ENCODE data around the gene NUDCD3. TPM values are rescaled to one million over a fixed set of nuclear protein-coding genes. Genes with fewer than 3 reads are reported as not detected.

NUDCD3 gene
- total RNA-seq, 1 experiment from 2014 or later: 57.6 TPM

- Histone ChIP-seq H3K4me1 (0 out of 2 replicates have a peak, but pooled peaks cover 7% of the 10 kb centered on the region), H3K36me3 (peaks cover 57% of the 10 kb centered on the region), H3K4me3 (no peak overlapping the region), H3K27me3 (no peaks in the 10 kb centered on the region), H3K9me3 (replicated peaks) (no peaks in the 10 kb centered on the region), H3K27ac (no peak overlapping the region)
- DNase-seq: no peak
Observed at GRCh38 chr7:44476313-44476712, 14.1 kb downstream of the NUDCD3 start.

GRCh38 chr7:44473295-44473694, 17.2 kb downstream of the NUDCD3 start:
- Histone ChIP-seq H3K4me3 (no peak overlapping the region), H3K27me3 (no peaks in the 10 kb centered on the region), H3K4me1 (peaks cover 16% of the 10 kb centered on the region), H3K9me3 (replicated peaks) (no peaks in the 10 kb centered on the region), H3K36me3 (peaks cover 48% of the 10 kb centered on the region), H3K27ac (no peak overlapping the region)
- no peak for DNase-seq

- H3K27ac ChIP-seq: no peak overlapping the region
- H3K27me3 ChIP-seq: no peaks in the 10 kb centered on the region
- peaks cover 46% of the 10 kb centered on the region for H3K36me3 ChIP-seq
- peaks cover 16% of the 10 kb centered on the region for H3K4me1 ChIP-seq
- no peak for DNase-seq
- H3K4me3 ChIP-seq: no peak overlapping the region
- H3K9me3 ChIP-seq (replicated peaks): no peaks in the 10 kb centered on the region
Observed at GRCh38 chr7:44472843-44473242, 17.6 kb downstream of the NUDCD3 start.

GRCh38 chr7:44471850-44472249, 18.6 kb downstream of the NUDCD3 start:
- Histone ChIP-seq H3K4me3 (no peak overlapping the region), H3K27ac (no peak overlapping the region), H3K36me3 (peaks cover 51% of the 10 kb centered on the region), H3K9me3 (replicated peaks) (no peaks in the 10 kb centered on the region), H3K4me1 (peaks cover 16% of the 10 kb centered on the region), H3K27me3 (no peaks in the 10 kb centered on the region)
- DNase-seq: no peak

GRCh38 chr7:44471436-44471835, 19.0 kb downstream of the NUDCD3 start:
- DNase-seq: no peak
- Histone ChIP-seq H3K36me3 (peaks cover 48% of the 10 kb centered on the region), H3K9me3 (replicated peaks) (no peaks in the 10 kb centered on the region), H3K27me3 (no peaks in the 10 kb centered on the region), H3K27ac (no peak overlapping the region), H3K4me3 (no peak overlapping the region), H3K4me1 (peaks cover 16% of the 10 kb centered on the region)

GRCh38 chr7:44470628-44471245, 19.7 kb downstream of the NUDCD3 start:
- DNase-seq: no peak
- H3K36me3 ChIP-seq: peaks cover 42% of the 10 kb centered on the region
- H3K9me3 ChIP-seq (replicated peaks): no peaks in the 10 kb centered on the region
- H3K27ac ChIP-seq: no peak overlapping the region
- H3K4me1 ChIP-seq: peaks cover 16% of the 10 kb centered on the region
- no peak overlapping the region for H3K4me3 ChIP-seq
- H3K27me3 ChIP-seq: no peaks in the 10 kb centered on the region

GRCh38 chr7:44470135-44470479, 20.4 kb downstream of the NUDCD3 start:
- H3K27ac ChIP-seq: no peak overlapping the region
- peak in 1 of 2 experiments; percentile 36 for DNase-seq

GRCh38 chr7:44469461-44470134, 20.9 kb downstream of the NUDCD3 start:
- Histone ChIP-seq H3K27ac (no peak overlapping the region), H3K36me3 (peaks cover 39% of the 10 kb centered on the region), H3K9me3 (replicated peaks) (no peaks in the 10 kb centered on the region), H3K4me3 (no peak overlapping the region), H3K27me3 (no peaks in the 10 kb centered on the region), H3K4me1 (peaks cover 16% of the 10 kb centered on the region)
- no peak for DNase-seq

More at GRCh38 chr7:44470135-44470479, 20.4 kb downstream of the NUDCD3 start:
- Histone ChIP-seq H3K4me1 (peaks cover 16% of the 10 kb centered on the region), H3K4me3 (no peak overlapping the region), H3K36me3 (peaks cover 40% of the 10 kb centered on the region), H3K9me3 (replicated peaks) (no peaks in the 10 kb centered on the region), H3K27me3 (no peaks in the 10 kb centered on the region)

- Histone ChIP-seq H3K36me3 (peaks cover 29% of the 10 kb centered on the region), H3K9me3 (replicated peaks) (no peaks in the 10 kb centered on the region), H3K27me3 (no peaks in the 10 kb centered on the region), H3K4me1 (peaks cover 9% of the 10 kb centered on the region), H3K27ac (no peak overlapping the region), H3K4me3 (no peak overlapping the region)
- DNase-seq: no peak
Observed at GRCh38 chr7:44467217-44467548, 23.3 kb downstream of the NUDCD3 start.

GRCh38 chr7:44466300-44467216, 23.9 kb downstream of the NUDCD3 start:
- Histone ChIP-seq H3K36me3 (peaks cover 25% of the 10 kb centered on the region), H3K27ac (no peak overlapping the region), H3K4me1 (peaks cover 9% of the 10 kb centered on the region), H3K4me3 (no peak overlapping the region), H3K27me3 (no peaks in the 10 kb centered on the region), H3K9me3 (replicated peaks) (no peaks in the 10 kb centered on the region)
- DNase-seq: no peak

GRCh38 chr7:44465490-44465889, 25.0 kb downstream of the NUDCD3 start:
- no peaks in the 10 kb centered on the region for H3K9me3 ChIP-seq (replicated peaks)
- H3K27ac ChIP-seq: no peak overlapping the region
- H3K4me1 ChIP-seq: peaks cover 9% of the 10 kb centered on the region
- no peaks in the 10 kb centered on the region for H3K27me3 ChIP-seq
- no peak overlapping the region for H3K4me3 ChIP-seq
- H3K36me3 ChIP-seq: peaks cover 30% of the 10 kb centered on the region
- DNase-seq: no peak

- Histone ChIP-seq H3K27ac (no peak overlapping the region), H3K4me1 (no peaks in the 10 kb centered on the region), H3K27me3 (no peaks in the 10 kb centered on the region), H3K4me3 (no peak overlapping the region), H3K36me3 (peaks cover 16% of the 10 kb centered on the region; the same call in 1 of the 2 replicates), H3K9me3 (replicated peaks) (no peaks in the 10 kb centered on the region)
- no peak for DNase-seq
Observed at GRCh38 chr7:44463169-44463808, 27.2 kb downstream of the NUDCD3 start.

GRCh38 chr7:44461387-44461786, 29.1 kb downstream of the NUDCD3 start:
- no peak for DNase-seq

GRCh38 chr7:44460325-44460724, 30.1 kb downstream of the NUDCD3 start:
- H3K27me3 ChIP-seq: no peaks in the 10 kb centered on the region
- no peaks in the 10 kb centered on the region for H3K4me1 ChIP-seq
- no peak for DNase-seq
- peaks cover 16% of the 10 kb centered on the region for H3K36me3 ChIP-seq
- H3K4me3 ChIP-seq: no peak overlapping the region
- H3K27ac ChIP-seq: no peak overlapping the region
- no peaks in the 10 kb centered on the region for H3K9me3 ChIP-seq (replicated peaks)

More at GRCh38 chr7:44461387-44461786, 29.1 kb downstream of the NUDCD3 start:
- Histone ChIP-seq H3K27ac (no peak overlapping the region), H3K36me3 (peaks cover 13% of the 10 kb centered on the region), H3K4me1 (no peaks in the 10 kb centered on the region), H3K4me3 (no peak overlapping the region), H3K9me3 (replicated peaks) (no peaks in the 10 kb centered on the region), H3K27me3 (no peaks in the 10 kb centered on the region)

- H3K4me3 ChIP-seq: no peak overlapping the region
- H3K27ac ChIP-seq: no peak overlapping the region
- no peak for DNase-seq
- H3K27me3 ChIP-seq: no peaks in the 10 kb centered on the region
- H3K9me3 ChIP-seq (replicated peaks): no peaks in the 10 kb centered on the region
- H3K36me3 ChIP-seq: peaks cover 14% of the 10 kb centered on the region
- H3K4me1 ChIP-seq: no peaks in the 10 kb centered on the region
Observed at GRCh38 chr7:44455155-44455554, 35.3 kb downstream of the NUDCD3 start.
